Cardiac fibroblast (primary cell): ENCODE results near the gene C2orf49.
A peak's percentile ranks its signal among the peaks of the same experiment; 100 is the strongest.

ENCODE experiments used
- DNase-seq, 2 donors: peaks; one replicate each; pipeline versions ENCODE4 v3.0.0 to v3.0.0-alpha.2; 2010; ENCODE audit warnings: low read depth in 2 of 2
- H3K4me3 ChIP-seq, 2 donors: replicated peaks in 1 of 2; 1 replicate in 1 of 2; 2 replicates in 1 of 2; pipeline ENCODE4 v1.5.1; 2011; ENCODE audit warnings: low read depth in 2 of 2, low read length in 2 of 2, mild to moderate bottlenecking in 2 of 2, moderate library complexity in 1 of 2
- CTCF ChIP-seq: IDR thresholded peaks from one replicate; pipeline ENCODE4 v1.5.1; 2011; ENCODE audit warnings: low read depth, mild to moderate bottlenecking, low read length, inconsistent platforms

The C2orf49 gene

GRCh38 chr2:105307550-105307949 is 29.8 kb upstream of the C2orf49 start:
- TF ChIP-seq CTCF: no peak
- H3K4me3 ChIP-seq: no peak overlapping the region
- peak in 1 of 2 donors; percentile 23 for DNase-seq

- DNase-seq: no peak
- H3K4me3 ChIP-seq: no peak overlapping the region
- no peak for TF ChIP-seq CTCF
These were observed 29.4 kb upstream of the C2orf49 start for GRCh38 chr2:105307962-105308361.

GRCh38 chr2:105308382-105309146 is 28.8 kb upstream of the C2orf49 start:
- no peak overlapping the region for H3K4me3 ChIP-seq
- TF ChIP-seq CTCF: no peak
- no peak for DNase-seq

- H3K4me3 ChIP-seq: no peak overlapping the region
- peak in 1 of 2 donors; percentile 32 for DNase-seq
- TF ChIP-seq CTCF: no peak
These were observed 28.2 kb upstream of the C2orf49 start for GRCh38 chr2:105309147-105309545.

- no peak overlapping the region for H3K4me3 ChIP-seq
- no peak for DNase-seq
- TF ChIP-seq CTCF: no peak
These were observed 23.5 kb upstream of the C2orf49 start for GRCh38 chr2:105313877-105314276.

- H3K4me3 ChIP-seq: no peak overlapping the region
- TF ChIP-seq CTCF: no peak
- no peak for DNase-seq
These were observed 22.0 kb upstream of the C2orf49 start for GRCh38 chr2:105315314-105315713.

- TF ChIP-seq CTCF: no peak
- H3K4me3 ChIP-seq: no peak overlapping the region
- DNase-seq: no peak
These were observed 19.4 kb upstream of the C2orf49 start for GRCh38 chr2:105317937-105318336.
